ENCODE measurements around the gene LRRC75A.

DNA sequence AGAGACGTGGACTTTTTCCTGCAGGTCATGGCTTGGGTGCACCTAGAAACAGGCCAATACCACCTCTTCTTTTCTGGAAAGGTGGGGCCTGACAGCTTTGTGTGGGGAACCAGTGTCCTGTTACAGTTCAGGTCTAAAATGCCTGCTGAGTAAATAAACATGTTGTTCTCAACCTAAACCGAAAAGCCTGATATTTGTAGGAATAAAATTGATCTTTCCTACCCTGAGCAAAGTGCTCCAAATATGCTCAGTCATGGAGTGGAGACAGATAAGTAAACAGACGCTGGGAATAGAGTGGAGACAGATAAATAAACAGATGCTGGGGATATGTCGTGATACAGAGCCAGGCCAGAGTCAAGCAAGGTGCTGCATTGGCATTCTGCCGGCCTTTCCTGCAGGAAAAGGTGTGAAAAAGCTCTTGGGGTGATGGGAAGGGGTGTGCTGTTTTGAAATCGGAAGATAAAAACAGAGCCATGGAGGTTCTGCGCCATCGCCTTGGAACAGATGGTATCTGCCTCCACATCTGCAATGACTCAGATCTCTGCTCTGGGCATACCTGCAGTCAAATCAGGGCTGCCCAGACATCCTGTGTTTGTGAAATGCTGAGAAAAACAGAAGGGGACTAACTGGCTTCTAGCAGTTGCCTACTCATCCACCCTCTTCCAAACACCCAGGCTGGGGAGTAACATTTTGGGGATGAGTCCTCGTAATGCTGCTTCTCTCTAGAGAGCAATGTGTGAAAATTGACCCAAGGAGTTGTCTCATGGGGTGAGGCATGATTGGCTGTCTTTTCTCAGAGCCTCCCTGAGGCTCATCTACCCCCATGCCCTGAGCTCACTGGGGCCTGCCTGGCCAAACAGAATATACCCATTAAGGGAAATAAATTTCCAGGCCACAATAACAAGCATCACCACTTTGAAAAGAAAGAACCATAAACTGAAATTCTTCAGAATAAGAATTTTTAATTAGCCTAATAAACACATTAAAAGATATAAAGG is 93.4 kb downstream of the LRRC75A start:
- TF ChIP-seq, protein P1, sequence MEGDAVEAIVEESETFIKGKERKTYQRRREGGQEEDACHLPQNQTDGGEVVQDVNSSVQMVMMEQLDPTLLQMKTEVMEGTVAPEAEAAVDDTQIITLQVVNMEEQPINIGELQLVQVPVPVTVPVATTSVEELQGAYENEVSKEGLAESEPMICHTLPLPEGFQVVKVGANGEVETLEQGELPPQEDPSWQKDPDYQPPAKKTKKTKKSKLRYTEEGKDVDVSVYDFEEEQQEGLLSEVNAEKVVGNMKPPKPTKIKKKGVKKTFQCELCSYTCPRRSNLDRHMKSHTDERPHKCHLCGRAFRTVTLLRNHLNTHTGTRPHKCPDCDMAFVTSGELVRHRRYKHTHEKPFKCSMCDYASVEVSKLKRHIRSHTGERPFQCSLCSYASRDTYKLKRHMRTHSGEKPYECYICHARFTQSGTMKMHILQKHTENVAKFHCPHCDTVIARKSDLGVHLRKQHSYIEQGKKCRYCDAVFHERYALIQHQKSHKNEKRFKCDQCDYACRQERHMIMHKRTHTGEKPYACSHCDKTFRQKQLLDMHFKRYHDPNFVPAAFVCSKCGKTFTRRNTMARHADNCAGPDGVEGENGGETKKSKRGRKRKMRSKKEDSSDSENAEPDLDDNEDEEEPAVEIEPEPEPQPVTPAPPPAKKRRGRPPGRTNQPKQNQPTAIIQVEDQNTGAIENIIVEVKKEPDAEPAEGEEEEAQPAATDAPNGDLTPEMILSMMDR (IDR thresholded peaks at IDR 0.05; ENCODE audit: low read length) = no peak
- no peak for TF ChIP-seq EZH2 (IDR thresholded peaks at IDR 0.05; ENCODE audit: borderline replicate concordance, low read length)
